Tongue (tissue), 2 donors: ENCODE measurements around the gene MAP3K7. TPM values are rescaled to one million over a fixed set of nuclear protein-coding genes. Genes with fewer than 3 reads are reported as not detected.
"Not testable (repeated sequence)": the region's sequence is repeated elsewhere in the genome, so short reads cannot be mapped to it uniquely, and the experiment has no call there.

Source experiments
- DNase-seq: peaks from one replicate; pipeline ENCODE4 v3.0.0-alpha.2; 2015
- total RNA-seq: library from RNA; depleted of rRNA; stranded (reverse); fragments of >200 nt; gene quantifications from one replicate; pipeline ENCODE4 v1.2.3, GENCODE V29; 2014

MAP3K7 gene
- total RNA-seq, 1 donor from 2014 or later: 39.4 TPM

- no peak for DNase-seq
Measured at GRCh38 chr6:90578894-90579549, 7.8 kb downstream of the MAP3K7 start.

GRCh38 chr6:90575267-90575666 lies 11.6 kb downstream of the MAP3K7 start:
- no peak for DNase-seq

- no peak for DNase-seq
Measured at GRCh38 chr6:90574610-90575009, 12.3 kb downstream of the MAP3K7 start.

- no peak for DNase-seq
Measured at GRCh38 chr6:90573624-90574023, 13.2 kb downstream of the MAP3K7 start.

GRCh38 chr6:90572856-90573255 lies 14.0 kb downstream of the MAP3K7 start:
- DNase-seq: no peak

GRCh38 chr6:90569223-90569622 lies 17.6 kb downstream of the MAP3K7 start:
- no peak for DNase-seq

GRCh38 chr6:90567682-90568081 lies 19.2 kb downstream of the MAP3K7 start:
- DNase-seq: not testable (repeated sequence)

GRCh38 chr6:90562341-90562740 lies 24.5 kb downstream of the MAP3K7 start:
- DNase-seq: not testable (repeated sequence)

- no peak for DNase-seq
Measured at GRCh38 chr6:90559931-90560330, 26.9 kb downstream of the MAP3K7 start.

- DNase-seq: no peak
Measured at GRCh38 chr6:90557006-90557405, 29.9 kb downstream of the MAP3K7 start.

GRCh38 chr6:90547991-90548390 lies 38.9 kb downstream of the MAP3K7 start:
- no peak for DNase-seq

GRCh38 chr6:90547079-90547478 lies 39.8 kb downstream of the MAP3K7 start:
- DNase-seq: no peak

GRCh38 chr6:90545448-90545847 lies 41.4 kb downstream of the MAP3K7 start:
- DNase-seq: no peak

- no peak for DNase-seq
Measured at GRCh38 chr6:90544741-90545140, 42.1 kb downstream of the MAP3K7 start.

- DNase-seq: no peak
Measured at GRCh38 chr6:90544081-90544480, 42.8 kb downstream of the MAP3K7 start.

- no peak for DNase-seq
Measured at GRCh38 chr6:90541221-90541620, 45.7 kb downstream of the MAP3K7 start.

- peak; percentile 0 for DNase-seq
Measured at GRCh38 chr6:90538278-90539046, 48.4 kb downstream of the MAP3K7 start.

GRCh38 chr6:90537723-90538258 lies 49.1 kb downstream of the MAP3K7 start:
- DNase-seq: peak; percentile 28

GRCh38 chr6:90537027-90537426 lies 49.8 kb downstream of the MAP3K7 start:
- DNase-seq: peak; percentile 3

GRCh38 chr6:90536520-90536919 lies 50.4 kb downstream of the MAP3K7 start:
- DNase-seq: peak; percentile 15

- DNase-seq: no peak
Measured at GRCh38 chr6:90534337-90535025, 52.4 kb downstream of the MAP3K7 start.

GRCh38 chr6:90533615-90534336 lies 53.1 kb downstream of the MAP3K7 start:
- DNase-seq: no peak
